HEK293 (cell line): Measurements from ENCODE around the gene DGUOK.

ENCODE experiments used
- GLI4 ChIP-seq: fragments of 450-650 bp; formaldehyde crosslinking; IDR thresholded peaks from 2 replicates; pipeline ENCODE4 v1.5.1; 2016; ENCODE audit warnings: missing biosample characterization, missing genetic modification characterization
- HOXA7 ChIP-seq: sonication (generic); formaldehyde crosslinking; IDR thresholded peaks from 2 replicates; pipeline ENCODE4 v1.8.1; 2022; ENCODE audit warnings: missing genetic modification reagents, borderline replicate concordance
- KLF16 ChIP-seq: fragments of 450-650 bp; formaldehyde crosslinking; IDR thresholded peaks from 2 replicates; pipeline ENCODE4 v1.5.1; 2017; ENCODE audit warnings: missing biosample characterization, missing genetic modification characterization
- MEIS1 ChIP-seq: sonication (generic); formaldehyde crosslinking; IDR thresholded peaks from 2 replicates; pipeline ENCODE4 v1.8.1; 2022; ENCODE audit warnings: missing genetic modification reagents, mild to moderate bottlenecking, borderline replicate concordance
- ZNF791 ChIP-seq: fragments of 450-650 bp; formaldehyde crosslinking; IDR thresholded peaks from 2 replicates; pipeline ENCODE4 v1.5.1; 2016; ENCODE audit warnings: missing biosample characterization, missing genetic modification characterization
- TF ChIP-seq, protein P1 (sequence below): fragments of 450-650 bp; formaldehyde crosslinking; IDR thresholded peaks from 2 replicates; pipeline ENCODE4 v1.5.1; 2016; ENCODE audit warnings: missing biosample characterization, missing genetic modification characterization

- TF ChIP-seq, protein P1, sequence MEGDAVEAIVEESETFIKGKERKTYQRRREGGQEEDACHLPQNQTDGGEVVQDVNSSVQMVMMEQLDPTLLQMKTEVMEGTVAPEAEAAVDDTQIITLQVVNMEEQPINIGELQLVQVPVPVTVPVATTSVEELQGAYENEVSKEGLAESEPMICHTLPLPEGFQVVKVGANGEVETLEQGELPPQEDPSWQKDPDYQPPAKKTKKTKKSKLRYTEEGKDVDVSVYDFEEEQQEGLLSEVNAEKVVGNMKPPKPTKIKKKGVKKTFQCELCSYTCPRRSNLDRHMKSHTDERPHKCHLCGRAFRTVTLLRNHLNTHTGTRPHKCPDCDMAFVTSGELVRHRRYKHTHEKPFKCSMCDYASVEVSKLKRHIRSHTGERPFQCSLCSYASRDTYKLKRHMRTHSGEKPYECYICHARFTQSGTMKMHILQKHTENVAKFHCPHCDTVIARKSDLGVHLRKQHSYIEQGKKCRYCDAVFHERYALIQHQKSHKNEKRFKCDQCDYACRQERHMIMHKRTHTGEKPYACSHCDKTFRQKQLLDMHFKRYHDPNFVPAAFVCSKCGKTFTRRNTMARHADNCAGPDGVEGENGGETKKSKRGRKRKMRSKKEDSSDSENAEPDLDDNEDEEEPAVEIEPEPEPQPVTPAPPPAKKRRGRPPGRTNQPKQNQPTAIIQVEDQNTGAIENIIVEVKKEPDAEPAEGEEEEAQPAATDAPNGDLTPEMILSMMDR (tag by site-specific recombination) = no peak
- TF ChIP-seq HOXA7 (no peak), MEIS1 (CRISPR knock-in tag) (no peak), ZNF791 (no peak), GLI4 (tag by site-specific recombination) (no peak), KLF16 (tag by site-specific recombination) (no peak)
These were observed 49.4 kb upstream of the DGUOK start for GRCh38 chr2:73877071-73877802.
